Activated B cell treated with CpG ODN at 0.5 μM for 24 hours (primary cell): ENCODE results near the gene CRCP. TPM values are rescaled to one million over a fixed set of nuclear protein-coding genes. Genes with fewer than 3 reads are reported as not detected.
"Not testable (repeated sequence)": the region's sequence is repeated elsewhere in the genome, so short reads cannot be mapped to it uniquely, and the experiment has no call there.

Source experiments
- ATAC-seq: fragments of 200-7000 bp; cut with Tn5 transposase; one replicate; pipeline ENCODE4 v1.10.0; 2021; ENCODE audit warnings: low read depth, mild to moderate bottlenecking, moderate library complexity
- CTCF ChIA-PET: fragments of 350-600 bp; sonication (Branson Sonifier 250); formaldehyde crosslinking; loops from one replicate; lab custom pipeline; 2021; ENCODE audit warnings: antibody characterized with exemption; lab: Charles Lee
- POLR2A ChIA-PET: fragments of 350-600 bp; sonication (Branson Sonifier 250); formaldehyde crosslinking; loops from one replicate; lab custom pipeline; 2021; ENCODE audit warnings: antibody characterized with exemption; lab: Charles Lee
- DNase-seq: peaks from one replicate; pipeline ENCODE4 v3.0.0; 2022
- H3K27ac Mint-ChIP-seq: one replicate; pipeline ENCODE4 v1.8.0; 2020; ENCODE audit warnings: mixed read lengths
- H3K27me3 Mint-ChIP-seq: one replicate; pipeline ENCODE4 v1.8.0; 2021; ENCODE audit warnings: mixed read lengths
- H3K36me3 Mint-ChIP-seq: one replicate; pipeline ENCODE4 v1.8.0; 2021; ENCODE audit warnings: low read depth, mixed read lengths
- H3K4me1 Mint-ChIP-seq: one replicate; pipeline ENCODE4 v1.8.0; 2021; ENCODE audit warnings: mixed read lengths
- H3K4me3 Mint-ChIP-seq: one replicate; pipeline ENCODE4 v1.8.0; 2020; ENCODE audit warnings: mild to moderate bottlenecking, mixed read lengths
- H3K9me3 Mint-ChIP-seq: one replicate; pipeline ENCODE4 v1.8.0; 2020; ENCODE audit warnings: mixed read lengths
- CTCF ChIP-seq: fragments of 200-600 bp; IDR thresholded peaks from one replicate; pipeline ENCODE4 v1.8.0; 2022; ENCODE audit warnings: antibody characterized with exemption, mild to moderate bottlenecking
- intact Hi-C: fragments of 100-400 bp; cut with micrococcal nuclease; formaldehyde crosslinking; loops from one replicate; pipeline ENCODE4 v1.15.1; 2024
- total RNA-seq: library from RNA; stranded (reverse); gene quantifications from 2 replicates; pipeline ENCODE4 v1.2.3, GENCODE V29; 2022

CRCP gene
- 40.8 and 42.5 TPM in 2 replicates for total RNA-seq

- Mint-ChIP-seq H3K4me3 (peak within 1 kb of the TSS; percentile 95), H3K27ac (peak within 1 kb of the TSS; percentile 95), H3K4me1 (peaks cover 44% of the 10 kb centered on the region), H3K36me3 (peaks cover 30% of the 10 kb centered on the region), H3K27me3 (no peaks in the 10 kb centered on the region), H3K9me3 (no peaks in the 10 kb centered on the region)
- TF ChIP-seq CTCF: no peak
- intact Hi-C loops: loop anchor here (1.0 to 2.0 kb wide), 5 partner anchors 16 to 378 kb away; partner anchors contain the start of genes ASL and TPST1
- ChIA-PET CTCF (no interaction called here), POLR2A (interaction anchor here (0.5 to 2.4 kb wide), 17 partner anchors 8 to 1320 kb away, joined by 3 to 28 read pairs (median 5); partner anchors contain the start of genes ASL, ERV3-1, KCTD7 and TPST1)
- ATAC-seq (peak; percentile 91), DNase-seq (peak; percentile 85)
Observed at GRCh38 chr7:66114743-66115649, at the start of gene CRCP. TSS of gene CRCP (plus strand) at chr7:66114847. CDS start at chr7:66114963, 116 bp downstream.

- Mint-ChIP-seq H3K36me3 (no peaks in the 10 kb centered on the region), H3K9me3 (peaks cover 3% of the 10 kb centered on the region), H3K27ac (no peak overlapping the region), H3K4me3 (no peak overlapping the region), H3K4me1 (no peaks in the 10 kb centered on the region), H3K27me3 (peaks cover 4% of the 10 kb centered on the region)
- ChIA-PET CTCF (no interaction called here), POLR2A (interaction anchor here (1.2 kb wide), 1 partner anchor 45 kb away, joined by 3 read pairs; the partner anchor contains the start of gene CRCP)
- ATAC-seq (no peak), DNase-seq (no peak)
- no peak for TF ChIP-seq CTCF
- intact Hi-C loops: loop anchor here (10.0 kb wide), 1 partner anchor 315 kb away; no protein-coding TSS in a partner anchor
Observed at GRCh38 chr7:66069732-66070131, 44.9 kb upstream of the CRCP start.

- CTCF ChIA-PET: no interaction called here
- peaks cover 4% of the 10 kb centered on the region for H3K27me3 Mint-ChIP-seq
- TF ChIP-seq CTCF: no peak
- peaks cover 1% of the 10 kb centered on the region for H3K4me1 Mint-ChIP-seq
- H3K4me3 Mint-ChIP-seq: no peak overlapping the region
- ATAC-seq: no peak
- peaks cover 3% of the 10 kb centered on the region for H3K9me3 Mint-ChIP-seq
- intact Hi-C loops: loop anchor here (10.0 kb wide), 1 partner anchor 315 kb away; no protein-coding TSS in a partner anchor
- no peaks in the 10 kb centered on the region for H3K36me3 Mint-ChIP-seq
- no peak overlapping the region for H3K27ac Mint-ChIP-seq
- POLR2A ChIA-PET: interaction anchor here (1.2 kb wide), 1 partner anchor 44 kb away, joined by 3 read pairs; the partner anchor contains the start of gene CRCP
- no peak for DNase-seq
Observed at GRCh38 chr7:66070222-66070621, 44.4 kb upstream of the CRCP start.

- H3K27me3 Mint-ChIP-seq, POLR2A ChIA-PET, H3K27ac Mint-ChIP-seq, H3K4me3 Mint-ChIP-seq, CTCF ChIA-PET, ATAC-seq, H3K9me3 Mint-ChIP-seq, DNase-seq, H3K36me3 Mint-ChIP-seq: not testable (repeated sequence)
- peaks cover 15% of the 10 kb centered on the region for H3K4me1 Mint-ChIP-seq
- intact Hi-C loops: loop anchor here (10.0 kb wide), 1 partner anchor 317 kb away; no protein-coding TSS in a partner anchor
Observed at GRCh38 chr7:66072208-66072607, 42.4 kb upstream of the CRCP start.

- Mint-ChIP-seq H3K4me1 (peaks cover 21% of the 10 kb centered on the region), H3K27ac (peak within 1 kb of the TSS; percentile 73), H3K36me3 (peaks cover 4% of the 10 kb centered on the region), H3K27me3 (no peaks in the 10 kb centered on the region), H3K9me3 (no peaks in the 10 kb centered on the region), H3K4me3 (peak within 1 kb of the TSS; percentile 86)
- CTCF ChIA-PET: no interaction called here
- POLR2A ChIA-PET: interaction anchor here (0.6 to 1.9 kb wide), 5 partner anchors 39 to 769 kb away, joined by 3 to 28 read pairs (median 4); partner anchors contain the start of genes CRCP and GUSB
- ATAC-seq: peak; percentile 98
- intact Hi-C loops: loop anchor here (1.0 to 10.0 kb wide), 5 partner anchors 31 to 321 kb away; partner anchors contain the start of genes CRCP, GUSB and VKORC1L1
- DNase-seq: peak; percentile 94
- TF ChIP-seq CTCF: no peak
Observed at GRCh38 chr7:66075590-66076461, 38.8 kb upstream of the CRCP start, which contains the start of gene ASL. TSS of gene ASL (plus strand) at chr7:66075819. CDS start at chr7:66076082, 263 bp downstream.
